ENCODE measurements around the gene IL1RAPL2. TPM values are rescaled to one million over a fixed set of nuclear protein-coding genes. Genes with fewer than 3 reads are reported as not detected.

The IL1RAPL2 gene
- total RNA-seq, 2 donors from 2014 or later: not detected

GRCh38 chrX:105241056-105241455 is 675.1 kb downstream of the IL1RAPL2 start:
- Mint-ChIP-seq H3K4me1 (ENCODE audit: low read depth) (no peaks in the 10 kb centered on the region), H3K27ac (no peak overlapping the region), H3K9me3 (no peaks in the 10 kb centered on the region), H3K36me3 (ENCODE audit: insufficient read depth in 2 of 2) (no peaks in the 10 kb centered on the region), H3K27me3 (ENCODE audit: low read depth) (peaks cover 4% of the 10 kb centered on the region), H3K4me3 (no peak overlapping the region)
- DNase-seq: no peak
- no peak for ATAC-seq (replicated peaks in 1 of 2)

- Mint-ChIP-seq H3K4me3 (no peak overlapping the region), H3K27me3 (ENCODE audit: low read depth) (peaks cover 35% of the 10 kb centered on the region), H3K4me1 (ENCODE audit: low read depth) (no peaks in the 10 kb centered on the region), H3K27ac (no peak overlapping the region), H3K9me3 (peaks cover 0 to 8% of the 10 kb centered on the region in 2 donors), H3K36me3 (ENCODE audit: insufficient read depth in 2 of 2) (no peaks in the 10 kb centered on the region)
- ATAC-seq (replicated peaks in 1 of 2) (no peak), DNase-seq (no peak)
These were observed 694.5 kb downstream of the IL1RAPL2 start for GRCh38 chrX:105260291-105261043.

DNA sequence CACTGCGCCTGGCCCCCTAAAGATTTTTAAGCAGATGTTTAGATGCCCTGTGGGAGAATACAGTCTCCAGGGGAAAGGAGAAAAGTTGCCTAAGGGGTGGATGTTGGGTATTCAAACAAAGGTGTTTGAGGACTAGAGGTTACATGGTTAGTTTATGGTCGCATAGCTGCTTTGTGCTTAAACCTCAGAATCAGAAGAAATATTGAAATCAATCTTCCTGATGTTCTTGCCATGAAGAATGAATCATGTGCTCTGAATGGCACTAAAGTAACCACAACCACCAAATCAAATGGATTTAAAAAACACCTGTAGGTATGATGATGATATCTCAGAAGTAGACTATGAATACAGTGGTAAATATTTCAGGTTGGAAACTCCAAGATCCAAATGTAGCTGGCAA is 697.2 kb downstream of the IL1RAPL2 start:
- Mint-ChIP-seq H3K4me1 (ENCODE audit: low read depth) (no peaks in the 10 kb centered on the region), H3K27ac (no peak overlapping the region), H3K9me3 (peaks cover 0 to 3% of the 10 kb centered on the region in 2 donors), H3K4me3 (no peak overlapping the region), H3K36me3 (ENCODE audit: insufficient read depth in 2 of 2) (no peaks in the 10 kb centered on the region), H3K27me3 (ENCODE audit: low read depth) (peaks cover 28% of the 10 kb centered on the region)
- DNase-seq (no peak), ATAC-seq (replicated peaks in 1 of 2) (no peak)

DNA sequence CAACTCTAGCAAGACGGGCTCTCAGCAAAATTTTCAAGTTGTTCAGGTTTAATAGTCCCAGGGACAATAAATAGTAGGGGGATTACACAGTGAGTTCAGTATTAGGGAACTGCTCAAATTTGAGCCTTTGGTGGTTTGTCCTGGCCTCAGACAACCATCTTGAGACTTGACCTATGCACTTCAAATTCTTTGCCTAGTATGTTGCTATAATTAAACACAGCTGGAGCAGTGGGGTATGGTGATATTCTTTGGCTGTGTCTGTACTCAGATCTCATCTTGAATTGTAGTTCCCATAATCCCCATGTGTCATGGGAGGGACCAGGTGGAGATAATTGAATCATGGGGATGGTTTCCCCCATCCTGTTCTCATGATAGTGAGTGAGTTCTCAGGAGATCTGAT is 697.8 kb downstream of the IL1RAPL2 start:
- Mint-ChIP-seq H3K4me1 (ENCODE audit: low read depth) (no peaks in the 10 kb centered on the region), H3K9me3 (peaks cover 0 to under 1% of the 10 kb centered on the region in 2 donors), H3K36me3 (ENCODE audit: insufficient read depth in 2 of 2) (no peaks in the 10 kb centered on the region), H3K27ac (no peak overlapping the region), H3K27me3 (ENCODE audit: low read depth) (peaks cover 22% of the 10 kb centered on the region), H3K4me3 (no peak overlapping the region)
- DNase-seq: no peak
- ATAC-seq (replicated peaks in 1 of 2): no peak

DNA sequence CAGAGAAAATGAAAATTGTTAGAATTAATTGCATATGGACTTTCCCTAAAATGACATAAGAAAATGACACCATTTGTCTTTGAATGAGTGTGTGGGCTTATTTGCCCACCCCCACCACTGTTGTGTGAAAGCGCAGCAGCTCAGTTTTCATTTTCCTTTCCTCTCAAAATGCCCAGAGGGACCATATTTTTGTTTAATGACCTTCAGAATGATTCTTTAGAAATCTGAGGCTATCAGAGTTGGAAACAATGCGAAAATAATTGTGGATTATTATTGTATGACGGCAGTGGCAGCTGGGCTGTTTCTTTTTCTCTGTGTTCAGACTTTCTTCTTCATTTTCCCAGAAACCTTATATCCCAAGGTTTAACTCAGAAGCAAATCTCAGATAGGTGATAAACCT is 699.1 kb downstream of the IL1RAPL2 start:
- Mint-ChIP-seq H3K9me3 (no peaks in the 10 kb centered on the region), H3K4me1 (ENCODE audit: low read depth) (no peaks in the 10 kb centered on the region), H3K36me3 (ENCODE audit: insufficient read depth in 2 of 2) (no peaks in the 10 kb centered on the region), H3K27me3 (ENCODE audit: low read depth) (peaks cover 14% of the 10 kb centered on the region), H3K4me3 (no peak overlapping the region), H3K27ac (no peak overlapping the region)
- no peak for ATAC-seq (replicated peaks in 1 of 2)
- no peak for DNase-seq

DNA sequence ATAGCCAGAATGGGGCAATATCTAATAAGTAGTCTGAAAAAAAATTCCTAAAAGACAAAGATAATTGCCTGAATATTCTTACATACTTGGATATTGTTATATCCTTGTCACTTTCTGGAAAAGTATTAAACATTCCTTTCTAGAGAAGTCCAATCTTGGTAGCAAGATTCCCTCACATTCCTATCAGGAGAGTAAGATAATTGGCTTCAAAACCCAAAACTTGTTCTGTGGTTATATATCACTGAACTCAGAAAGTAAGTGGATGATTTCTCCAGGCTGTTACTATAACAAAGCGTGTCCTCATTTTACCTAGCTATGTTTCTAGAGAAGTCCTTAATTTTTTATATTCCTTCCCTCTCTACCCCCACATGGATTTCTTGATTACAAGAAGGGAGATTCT is 700.5 kb downstream of the IL1RAPL2 start:
- no peaks in the 10 kb centered on the region for H3K9me3 Mint-ChIP-seq
- H3K36me3 Mint-ChIP-seq (ENCODE audit: insufficient read depth in 2 of 2): no peaks in the 10 kb centered on the region
- H3K4me3 Mint-ChIP-seq: no peak overlapping the region

DNA sequence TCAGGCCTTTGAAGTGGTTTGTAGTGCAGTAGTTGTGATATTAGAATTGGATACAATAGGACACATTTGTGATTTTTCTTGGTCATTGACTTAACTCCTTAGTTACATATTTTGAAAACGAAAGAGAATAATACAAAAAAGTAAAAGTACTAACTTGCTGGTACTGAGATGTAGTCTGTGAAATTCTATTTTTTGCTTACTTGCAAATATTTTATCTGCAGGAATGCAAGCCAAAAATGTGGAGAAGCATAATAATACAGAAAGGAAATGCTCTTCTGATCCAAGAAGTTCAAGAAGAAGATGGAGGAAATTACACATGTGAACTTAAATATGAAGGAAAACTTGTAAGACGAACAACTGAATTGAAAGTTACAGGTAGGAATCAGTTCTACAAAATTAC is 701.2 kb downstream of the IL1RAPL2 start:
- ATAC-seq (replicated peaks in 1 of 2) (no peak), DNase-seq (no peak)
- H3K27me3 Mint-ChIP-seq (ENCODE audit: low read depth): peaks cover 21% of the 10 kb centered on the region
- no peaks in the 10 kb centered on the region for H3K4me1 Mint-ChIP-seq (ENCODE audit: low read depth)
- no peaks in the 10 kb centered on the region for H3K9me3 Mint-ChIP-seq
- no peak overlapping the region for H3K27ac Mint-ChIP-seq
- no peaks in the 10 kb centered on the region for H3K36me3 Mint-ChIP-seq (ENCODE audit: insufficient read depth in 2 of 2)
- H3K4me3 Mint-ChIP-seq: no peak overlapping the region

More for the DNA sequence above, 700.5 kb downstream of the IL1RAPL2 start:
- ATAC-seq (replicated peaks in 1 of 2): no peak
- no peak overlapping the region for H3K27ac Mint-ChIP-seq
- peaks cover 19% of the 10 kb centered on the region for H3K27me3 Mint-ChIP-seq (ENCODE audit: low read depth)
- no peaks in the 10 kb centered on the region for H3K4me1 Mint-ChIP-seq (ENCODE audit: low read depth)
- no peak for DNase-seq

GRCh38 chrX:105269386-105269785 is 703.4 kb downstream of the IL1RAPL2 start:
- ATAC-seq (replicated peaks in 1 of 2): no peak
- H3K36me3 Mint-ChIP-seq (ENCODE audit: insufficient read depth in 2 of 2): no peaks in the 10 kb centered on the region
- no peak for DNase-seq
- peaks cover under 1 to 2% of the 10 kb centered on the region in 2 donors for H3K9me3 Mint-ChIP-seq
- H3K27me3 Mint-ChIP-seq (ENCODE audit: low read depth): peaks cover 15% of the 10 kb centered on the region
- H3K4me3 Mint-ChIP-seq: no peak overlapping the region
- no peak overlapping the region for H3K27ac Mint-ChIP-seq
- no peaks in the 10 kb centered on the region for H3K4me1 Mint-ChIP-seq (ENCODE audit: low read depth)

GRCh38 chrX:105273326-105273725 is 707.3 kb downstream of the IL1RAPL2 start:
- no peak for ATAC-seq (replicated peaks in 1 of 2)
- H3K27ac Mint-ChIP-seq: no peak overlapping the region
- peaks cover 20% of the 10 kb centered on the region for H3K27me3 Mint-ChIP-seq (ENCODE audit: low read depth)
- DNase-seq: no peak
- no peak overlapping the region for H3K4me3 Mint-ChIP-seq
- no peaks in the 10 kb centered on the region for H3K36me3 Mint-ChIP-seq (ENCODE audit: insufficient read depth in 2 of 2)
- peaks cover 3% of the 10 kb centered on the region in 2 donors for H3K9me3 Mint-ChIP-seq
- H3K4me1 Mint-ChIP-seq (ENCODE audit: low read depth): no peaks in the 10 kb centered on the region

DNA sequence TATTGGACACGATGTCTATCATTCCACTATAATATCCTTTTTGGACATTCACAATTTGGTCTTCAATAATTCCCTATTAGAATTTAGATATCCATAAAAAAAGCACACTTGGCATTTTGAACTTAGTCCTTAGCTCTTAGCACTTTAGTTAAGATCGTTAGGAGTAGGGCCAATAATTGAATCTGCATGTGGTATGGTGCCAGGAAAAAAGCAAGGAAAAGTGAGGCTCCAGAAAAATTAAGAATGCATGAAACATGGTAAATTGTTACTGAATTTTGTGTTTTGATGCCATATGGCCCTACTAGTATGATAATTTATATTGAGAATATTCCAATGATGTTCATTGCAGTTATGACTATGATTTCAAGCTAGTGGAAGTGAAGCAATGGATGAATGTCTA is 708.1 kb downstream of the IL1RAPL2 start:
- H3K9me3 Mint-ChIP-seq: peaks cover 3% of the 10 kb centered on the region in 2 donors
- H3K36me3 Mint-ChIP-seq (ENCODE audit: insufficient read depth in 2 of 2): no peaks in the 10 kb centered on the region
- H3K4me3 Mint-ChIP-seq: no peak overlapping the region
- no peak overlapping the region for H3K27ac Mint-ChIP-seq
- H3K27me3 Mint-ChIP-seq (ENCODE audit: low read depth): peaks cover 20% of the 10 kb centered on the region
- no peak for ATAC-seq (replicated peaks in 1 of 2)
- no peak for DNase-seq
- no peaks in the 10 kb centered on the region for H3K4me1 Mint-ChIP-seq (ENCODE audit: low read depth)

DNA sequence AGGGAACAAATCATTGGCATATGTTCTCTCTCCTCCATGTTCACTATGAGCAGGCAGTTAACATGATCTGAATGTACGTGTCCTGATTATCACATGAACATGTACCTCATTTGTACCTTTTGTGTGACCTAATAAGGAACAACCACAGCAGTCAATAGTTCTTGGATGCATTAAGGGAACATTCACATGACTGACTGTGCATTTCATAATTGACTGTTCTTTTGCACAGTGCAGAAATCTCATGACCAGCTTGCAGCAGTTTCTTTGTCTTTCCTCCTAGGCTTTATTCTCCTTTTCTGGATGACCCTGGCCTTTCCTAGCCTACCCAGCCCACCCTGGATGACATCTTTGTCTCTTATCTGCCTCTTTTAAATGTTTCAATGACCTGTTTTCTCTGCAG is 711.1 kb downstream of the IL1RAPL2 start:
- DNase-seq: no peak
- Mint-ChIP-seq H3K27me3 (ENCODE audit: low read depth) (peaks cover 14% of the 10 kb centered on the region), H3K4me1 (ENCODE audit: low read depth) (no peaks in the 10 kb centered on the region), H3K4me3 (no peak overlapping the region), H3K36me3 (ENCODE audit: insufficient read depth in 2 of 2) (no peaks in the 10 kb centered on the region), H3K27ac (no peak overlapping the region), H3K9me3 (peaks cover 3% of the 10 kb centered on the region in 2 donors)
- ATAC-seq (replicated peaks in 1 of 2): no peak

DNA sequence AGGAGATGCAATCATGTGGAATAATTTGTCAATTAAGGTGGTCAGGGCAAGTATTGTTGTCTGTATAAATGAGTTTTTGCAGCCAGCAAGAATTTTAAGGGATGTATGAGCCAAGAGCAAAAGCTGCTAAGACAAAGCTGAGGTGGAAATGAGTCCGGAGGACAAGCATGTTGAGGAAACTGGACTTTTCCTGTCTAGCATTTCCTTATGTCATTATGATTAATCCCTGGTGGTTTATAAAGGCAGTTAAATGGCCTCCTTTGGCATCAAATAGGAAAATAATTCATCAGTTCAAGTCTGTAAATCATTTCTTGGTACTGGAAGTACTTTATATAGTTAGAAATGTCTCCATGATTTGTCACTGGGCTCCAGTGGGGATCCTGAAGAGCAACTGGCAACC is 716.1 kb downstream of the IL1RAPL2 start:
- Mint-ChIP-seq H3K9me3 (no peaks in the 10 kb centered on the region), H3K4me3 (no peak overlapping the region), H3K4me1 (ENCODE audit: low read depth) (no peaks in the 10 kb centered on the region), H3K36me3 (ENCODE audit: insufficient read depth in 2 of 2) (no peaks in the 10 kb centered on the region), H3K27me3 (ENCODE audit: low read depth) (peaks cover 9% of the 10 kb centered on the region), H3K27ac (no peak overlapping the region)
- no peak for ATAC-seq (replicated peaks in 1 of 2)
- DNase-seq: no peak

DNA sequence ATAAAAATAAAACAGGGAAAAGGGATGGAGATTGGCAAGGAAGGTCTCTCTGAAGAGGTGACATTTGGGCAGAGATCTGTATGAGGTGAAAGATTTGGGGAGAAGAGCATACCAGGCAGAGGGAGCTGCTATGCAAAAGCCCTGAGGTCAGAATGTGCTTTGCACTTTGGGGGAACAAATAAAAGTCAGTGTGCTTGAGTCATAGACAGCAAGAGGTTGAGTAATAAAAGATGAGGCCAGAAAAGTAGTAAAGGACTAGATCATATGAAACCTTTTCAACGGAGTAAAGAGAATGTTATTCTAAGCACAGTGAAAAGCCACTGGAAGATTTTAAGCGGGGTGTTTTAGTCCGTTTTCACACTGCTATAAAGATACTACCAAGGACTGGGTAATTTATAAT is 731.0 kb downstream of the IL1RAPL2 start:
- H3K4me1 Mint-ChIP-seq (ENCODE audit: low read depth): no peaks in the 10 kb centered on the region
- H3K4me3 Mint-ChIP-seq: no peak overlapping the region
- DNase-seq (no peak), ATAC-seq (replicated peaks in 1 of 2) (no peak)
- H3K27ac Mint-ChIP-seq: no peak overlapping the region
- peaks cover 0 to 4% of the 10 kb centered on the region in 2 donors for H3K9me3 Mint-ChIP-seq
- no peaks in the 10 kb centered on the region for H3K36me3 Mint-ChIP-seq (ENCODE audit: insufficient read depth in 2 of 2)
- H3K27me3 Mint-ChIP-seq (ENCODE audit: low read depth): peaks cover 38% of the 10 kb centered on the region

- DNase-seq: no peak
- H3K27ac Mint-ChIP-seq: no peak overlapping the region
- no peak for ATAC-seq (replicated peaks in 1 of 2)
- H3K9me3 Mint-ChIP-seq: peaks cover 0 to 6% of the 10 kb centered on the region in 2 donors
- H3K4me1 Mint-ChIP-seq (ENCODE audit: low read depth): no peaks in the 10 kb centered on the region
- H3K27me3 Mint-ChIP-seq (ENCODE audit: low read depth): peaks cover 42% of the 10 kb centered on the region
- H3K4me3 Mint-ChIP-seq: no peak overlapping the region
- no peaks in the 10 kb centered on the region for H3K36me3 Mint-ChIP-seq (ENCODE audit: insufficient read depth in 2 of 2)
These were observed 733.3 kb downstream of the IL1RAPL2 start for GRCh38 chrX:105299286-105299685.

Data from activated T-cell treated with anti-CD3 and anti-CD28 coated beads, Interleukin-2, amount 50 U/mL, for 72 hours (primary cell).